HepG2 (cell line): ENCODE measurements around the gene FBXO24. TPM values are rescaled to one million over a fixed set of nuclear protein-coding genes. Genes with fewer than 3 reads are reported as not detected.

ENCODE experiments used
- ATAC-seq: fragments of 200-7000 bp; cut with Tn5 transposase; 3 replicates; pipeline ENCODE4 v1.9.1; 2020; ENCODE audit warnings: mild to moderate bottlenecking, moderate library complexity
- BruUV-seq: library from RNA; stranded (reverse); fragments of 400-500 nt; replicated peaks from 2 replicates; lab custom pipeline; 2021; lab: Mats Ljungman, UMichigan
- CTCF ChIA-PET: fragments of 300-600 bp; formaldehyde crosslinking; extraction: SDS; loops from one replicate; lab custom pipeline; 2021; ENCODE audit warnings: low total read pairs, inconsistent platforms, low intra/inter-chr PET ratio; lab: Yijun Ruan, JAX
- POLR2A ChIA-PET: fragments of 350-600 bp; sonication (Branson Sonifier 250); formaldehyde crosslinking; loops from one replicate; lab custom pipeline; 2020; ENCODE audit warnings: antibody characterized with exemption, inconsistent platforms; lab: Yijun Ruan, JAX
- DNase-seq: peaks from one replicate; pipeline ENCODE4 v3.0.0-alpha.2; 2015; ENCODE audit warnings: low spot score
- FAIRE-seq: peaks from 3 replicates; lab custom pipeline; 2011; peaks lifted over from hg19 to GRCh38; lab: Jason Lieb, UNC
- H2AFZ ChIP-seq: one replicate; pipeline ENCODE4 v1.6.1; 2011; ENCODE audit warnings: low read length, inconsistent platforms
- H3K27ac ChIP-seq: fragments of 300-600 bp; 3 replicates; pipeline ENCODE4 v1.8.0; 2011; ENCODE audit warnings: mixed run types, mild to moderate bottlenecking, mixed read lengths, low read length, inconsistent platforms; ENCODE audit not compliant: insufficient read depth; ENCODE audit errors: extremely low read length
- H3K27me3 ChIP-seq, 2 experiments: fragments of 200-600 bp in 1 of 2; 2 replicates in 1 of 2; 3 replicates in 1 of 2; pipeline versions ENCODE4 v1.6.0 to v1.8.0; 2011; ENCODE audit warnings: low read length in 2 of 2, mild to moderate bottlenecking in 2 of 2, moderate library complexity in 2 of 2, inconsistent platforms in 1 of 2; ENCODE audit not compliant: insufficient read depth in 2 of 2, control insufficient read depth in 1 of 2
- H3K36me3 ChIP-seq, 2 experiments: fragments of 200-600 bp in 1 of 2; replicated peaks in 1 of 2; 2 replicates in 1 of 2; 3 replicates in 1 of 2; pipeline versions ENCODE4 v1.5.1 to v1.8.0; 2011; ENCODE audit warnings: low read length in 2 of 2, inconsistent platforms in 1 of 2; ENCODE audit not compliant: insufficient read depth in 2 of 2, control insufficient read depth in 1 of 2
- H3K4me1 ChIP-seq: 2 replicates; pipeline ENCODE4 v1.5.1; 2012; ENCODE audit warnings: low read length, inconsistent platforms; ENCODE audit not compliant: insufficient read depth
- H3K4me2 ChIP-seq: 2 replicates; pipeline ENCODE4 v1.6.0; 2011; ENCODE audit warnings: low read depth, low read length, inconsistent platforms
- H3K4me3 ChIP-seq, 3 experiments: fragments of 200-600 bp in 1 of 3; sonication (generic), shearing (Covaris generic) in 1 of 3; replicated peaks in 1 of 3; 2 replicates each; pipeline ENCODE4 v1.5.1; 2011 to 2016; ENCODE audit warnings: low read length in 3 of 3, inconsistent platforms in 2 of 3, low read depth in 2 of 3, mild to moderate bottlenecking in 2 of 3, control low read depth in 1 of 3, mixed read lengths in 1 of 3; ENCODE audit not compliant: insufficient read depth in 1 of 3
- H3K79me2 ChIP-seq: one replicate; pipeline ENCODE4 v1.6.1; 2011; ENCODE audit warnings: low read length, inconsistent platforms; ENCODE audit not compliant: insufficient read depth
- H3K9ac ChIP-seq: 2 replicates; pipeline ENCODE4 v1.6.0; 2011; ENCODE audit warnings: mild to moderate bottlenecking, low read depth, low read length, inconsistent platforms; ENCODE audit not compliant: insufficient read depth
- H3K9me3 ChIP-seq: 2 replicates; pipeline ENCODE4 v1.5.1; 2012; ENCODE audit warnings: mild to moderate bottlenecking, low read length
- H4K20me1 ChIP-seq: 2 replicates; pipeline ENCODE4 v1.6.0; 2011; ENCODE audit warnings: inconsistent platforms, mild to moderate bottlenecking, low read length, moderate library complexity; ENCODE audit not compliant: insufficient read depth
- CREB3 ChIP-seq: sonication (generic); formaldehyde crosslinking; IDR thresholded peaks from 2 replicates; pipeline ENCODE4 v1.5.0; 2020; ENCODE audit warnings: missing genetic modification reagents
- EHMT2 ChIP-seq: fragments of 200-600 bp; sonication (generic); IDR thresholded peaks from 2 replicates; pipeline ENCODE4 v1.7.0; 2017; ENCODE audit warnings: antibody characterized with exemption, low read depth, low read length, borderline replicate concordance
- MAFF ChIP-seq: IDR thresholded peaks from 2 replicates; pipeline ENCODE4 v1.6.1; 2011; ENCODE audit warnings: low read depth, low read length, improper control_type of control experiment
- MED1 ChIP-seq: sonication (generic); formaldehyde crosslinking; IDR thresholded peaks from 2 replicates; pipeline ENCODE4 v1.4.0; 2020; ENCODE audit warnings: missing genetic modification reagents
- NR0B2 ChIP-seq: sonication (generic); formaldehyde crosslinking; IDR thresholded peaks from 2 replicates; pipeline ENCODE4 v1.4.0; 2020; ENCODE audit warnings: mild to moderate bottlenecking, missing genetic modification reagents
- RARA ChIP-seq: IDR thresholded peaks from 2 replicates; pipeline ENCODE4 v1.6.1; 2016; ENCODE audit warnings: missing genetic modification reagents, missing compliant biosample characterization
- SP2 ChIP-seq: sonication (generic); formaldehyde crosslinking; IDR thresholded peaks from 2 replicates; pipeline ENCODE4 v1.5.1; 2020; ENCODE audit warnings: mild to moderate bottlenecking, missing genetic modification reagents
- TCF7L2 ChIP-seq: IDR thresholded peaks from 2 replicates; pipeline ENCODE4 v1.6.1; 2011; ENCODE audit warnings: mild to moderate bottlenecking, low read depth, low read length, moderate library complexity
- YEATS2 ChIP-seq: sonication (generic); formaldehyde crosslinking; IDR thresholded peaks from 2 replicates; pipeline ENCODE4 v1.4.0; 2020; ENCODE audit warnings: missing genetic modification reagents, borderline replicate concordance
- ZBTB4 ChIP-seq: sonication (generic); formaldehyde crosslinking; IDR thresholded peaks from 2 replicates; pipeline ENCODE4 v1.4.0; 2020; ENCODE audit warnings: missing genetic modification reagents, mild to moderate bottlenecking, borderline replicate concordance
- ZNF143 ChIP-seq: sonication (generic); formaldehyde crosslinking; IDR thresholded peaks from 2 replicates; pipeline ENCODE4 v1.4.0; 2020; ENCODE audit warnings: missing genetic modification reagents
- ZNF350 ChIP-seq: sonication (generic); formaldehyde crosslinking; IDR thresholded peaks from 2 replicates; pipeline ENCODE4 v1.4.0; 2020; ENCODE audit warnings: mild to moderate bottlenecking, low read depth, missing genetic modification reagents, borderline replicate concordance
- ZNF414 ChIP-seq: sonication (generic); formaldehyde crosslinking; IDR thresholded peaks from 2 replicates; pipeline ENCODE4 v1.5.0; 2020; ENCODE audit warnings: missing genetic modification reagents
- ZNF607 ChIP-seq: sonication (generic); formaldehyde crosslinking; IDR thresholded peaks from 2 replicates; pipeline ENCODE4 v1.5.1; 2020; ENCODE audit warnings: missing genetic modification reagents, mild to moderate bottlenecking, borderline replicate concordance
- ZSCAN22 ChIP-seq: sonication (generic); formaldehyde crosslinking; IDR thresholded peaks from 2 replicates; pipeline ENCODE4 v1.4.0; 2020; ENCODE audit warnings: mild to moderate bottlenecking, missing genetic modification reagents
- WGBS: methylation state at CpG from one replicate; pipeline ENCODE4 v1.1.6; 2017; ENCODE audit warnings: low lambda C conversion rate; 5-methylcytosine and 5-hydroxymethylcytosine counted together
- in situ Hi-C: cut with HindIII; loops from 2 replicates; pipeline ENCODE4 v1.10.0; 2017; ENCODE audit warnings: low pct_unique_long_range_greater_than_20kb; ENCODE audit not compliant: extremely low pct_ligation_motif_present
- intact Hi-C: fragments of 100-400 bp; cut with micrococcal nuclease; formaldehyde crosslinking; loops from one replicate; pipeline ENCODE4 v1.10.0; 2022; ENCODE audit not compliant: unreplicated experiment
- polyA plus RNA-seq, 8 experiments: library from polyadenylated mRNA; depleted of rRNA in 3 of 8; stranded (reverse) in 7 of 8; unstranded in 1 of 8; fragments of >200 nt; fragmentation: Illumina TruSeq in 4 of 8; extraction: Trizol in 4 of 8; gene quantifications; 2 replicates each; pipeline versions ENCODE4 v1.2.1 to v1.2.3, GENCODE V29; 2011 to 2016; ENCODE audit warnings: low read depth in 4 of 8, missing spikeins in 1 of 8, mixed read lengths in 1 of 8; ENCODE audit not compliant: insufficient read depth in 1 of 8
- total RNA-seq, 5 experiments: library from RNA; depleted of rRNA; stranded (reverse); fragments of >200 nt; fragmentation: Illumina TruSeq; extraction: Trizol; gene quantifications; 2 replicates each; pipeline ENCODE4 v1.2.3, GENCODE V29; 2016; ENCODE audit warnings: low read depth in 1 of 5
- TF ChIP-seq, protein P1 (sequence below): IDR thresholded peaks from 2 replicates; pipeline ENCODE4 v1.6.1; 2016; ENCODE audit warnings: mild to moderate bottlenecking, missing biosample characterization, missing genetic modification reagents

The FBXO24 gene
- total and polyA plus RNA-seq, 2 of the 13 experiments (the other 11 are each of a cell fraction or from before 2014, with no cell fraction given), result 0.20 to 0.55 TPM

DNA sequence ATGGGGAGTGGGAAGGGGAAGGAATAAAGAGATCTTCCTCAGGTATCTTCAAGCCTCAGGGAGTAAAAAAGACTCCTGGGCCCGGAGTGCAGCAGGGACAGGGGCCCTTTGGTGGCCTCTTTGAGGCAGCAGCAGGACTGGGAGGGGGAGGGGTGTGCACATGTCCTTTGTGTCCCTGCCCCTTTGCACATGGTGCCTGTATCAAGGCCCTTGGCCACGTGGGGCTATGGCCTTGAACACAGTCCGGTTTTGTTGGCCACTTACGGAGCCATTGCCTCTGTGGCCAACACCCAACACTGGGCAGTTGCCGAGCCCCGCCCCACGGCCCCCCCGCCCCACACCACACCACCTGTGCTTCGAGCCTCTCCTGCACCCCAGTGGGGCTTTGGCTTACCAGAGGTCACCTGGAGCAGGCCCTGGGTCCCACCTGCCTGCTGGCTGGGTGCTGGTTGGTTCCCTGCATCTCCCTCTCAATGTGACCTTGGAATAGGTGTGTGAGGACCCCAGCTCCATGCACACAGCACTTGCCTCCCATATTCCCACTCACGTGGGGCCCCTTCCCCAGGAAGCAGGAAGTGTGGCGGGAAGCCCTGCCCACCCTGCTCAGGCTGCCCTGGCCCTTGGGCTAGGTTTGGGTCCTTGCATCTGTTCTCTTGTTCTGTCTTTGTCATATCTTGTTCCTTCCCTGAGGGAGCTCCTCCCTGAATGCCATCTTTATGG is 17.8 kb upstream of the FBXO24 start:
- ATAC-seq (peak; percentile 8), FAIRE-seq (peak; percentile 89), DNase-seq (peak; percentile 93)
- Histone ChIP-seq H3K79me2 (no peaks in the 10 kb centered on the region), H3K9me3 (no peaks in the 10 kb centered on the region), H3K27ac (peak overlapping the region; percentile 99), H3K27me3 (no peaks in the 10 kb centered on the region), H3K4me2 (peak overlapping the region; percentile 78), H3K4me3 (peak overlapping the region in 1 of 3 experiments; percentile 47; a peak in 2 of 6 replicates), H4K20me1 (peaks cover 14% of the 10 kb centered on the region; the same call in 1 of the 2 replicates), H3K4me1 (peaks cover 99% of the 10 kb centered on the region), H3K9ac (peak overlapping the region; percentile 73), H3K36me3 (peaks cover 9 to 24% of the 10 kb centered on the region in 2 experiments), H2AFZ (no peak overlapping the region)
- POLR2A ChIA-PET, result interaction anchor here (0.7 to 3.6 kb wide), 9 partner anchors 9 to 132 kb away, joined by 3 to 33 read pairs (median 8); partner anchors contain the start of genes AGFG2, FBXO24, GNB2 and LRCH4
- BruUV-seq, result no TSS peak
- intact Hi-C loops (no loop called here), in situ Hi-C loops (loop anchor here (5.0 kb wide), 1 partner anchor 81 kb away; no protein-coding TSS in a partner anchor)
- WGBS, result 20% methylated on average over 2 of the region's 11 CpGs
- CTCF ChIA-PET, result interaction anchor here (1.1 to 1.5 kb wide), 2 partner anchors 9 to 85 kb away, joined by 3 read pairs; partner anchors contain the start of gene NYAP1
- TF ChIP-seq SP2 (CRISPR knock-in tag) (no peak), RARA (peak; percentile 83), ZNF143 (CRISPR knock-in tag) (peak; percentile 60; the same call in 1 of the 2 replicates), YEATS2 (CRISPR knock-in tag) (no peak; the same call in 1 of the 2 replicates), MAFF (no peak), EHMT2 (peak; percentile 77), TCF7L2 (no peak), MED1 (CRISPR knock-in tag) (peak; percentile 91), ZNF607 (peak; percentile 62), NR0B2 (CRISPR knock-in tag) (peak; percentile 74), CREB3 (CRISPR knock-in tag) (no peak; the same call in 1 of the 2 replicates), ZBTB4 (no peak), ZNF350 (CRISPR knock-in tag) (peak; percentile 59; the same call in 1 of the 2 replicates), ZSCAN22 (CRISPR knock-in tag) (no peak), ZNF414 (CRISPR knock-in tag) (no peak)
- TF ChIP-seq, protein P1, sequence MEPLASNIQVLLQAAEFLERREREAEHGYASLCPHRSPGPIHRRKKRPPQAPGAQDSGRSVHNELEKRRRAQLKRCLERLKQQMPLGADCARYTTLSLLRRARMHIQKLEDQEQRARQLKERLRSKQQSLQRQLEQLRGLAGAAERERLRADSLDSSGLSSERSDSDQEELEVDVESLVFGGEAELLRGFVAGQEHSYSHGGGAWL, result peak; percentile 71
